Measurements from ENCODE around the gene MYBPC2.

The MYBPC2 gene

GRCh38 chr19:50500753-50501151, 68.1 kb downstream of the MYBPC2 start:
- DNase-seq (ENCODE audit: low read depth): no peak

- DNase-seq (ENCODE audit: low read depth): no peak
Observed at GRCh38 chr19:50501186-50501567, 68.5 kb downstream of the MYBPC2 start.

GRCh38 chr19:50501568-50502475, 69.1 kb downstream of the MYBPC2 start:
- no peak for DNase-seq (ENCODE audit: low read depth)

DNA sequence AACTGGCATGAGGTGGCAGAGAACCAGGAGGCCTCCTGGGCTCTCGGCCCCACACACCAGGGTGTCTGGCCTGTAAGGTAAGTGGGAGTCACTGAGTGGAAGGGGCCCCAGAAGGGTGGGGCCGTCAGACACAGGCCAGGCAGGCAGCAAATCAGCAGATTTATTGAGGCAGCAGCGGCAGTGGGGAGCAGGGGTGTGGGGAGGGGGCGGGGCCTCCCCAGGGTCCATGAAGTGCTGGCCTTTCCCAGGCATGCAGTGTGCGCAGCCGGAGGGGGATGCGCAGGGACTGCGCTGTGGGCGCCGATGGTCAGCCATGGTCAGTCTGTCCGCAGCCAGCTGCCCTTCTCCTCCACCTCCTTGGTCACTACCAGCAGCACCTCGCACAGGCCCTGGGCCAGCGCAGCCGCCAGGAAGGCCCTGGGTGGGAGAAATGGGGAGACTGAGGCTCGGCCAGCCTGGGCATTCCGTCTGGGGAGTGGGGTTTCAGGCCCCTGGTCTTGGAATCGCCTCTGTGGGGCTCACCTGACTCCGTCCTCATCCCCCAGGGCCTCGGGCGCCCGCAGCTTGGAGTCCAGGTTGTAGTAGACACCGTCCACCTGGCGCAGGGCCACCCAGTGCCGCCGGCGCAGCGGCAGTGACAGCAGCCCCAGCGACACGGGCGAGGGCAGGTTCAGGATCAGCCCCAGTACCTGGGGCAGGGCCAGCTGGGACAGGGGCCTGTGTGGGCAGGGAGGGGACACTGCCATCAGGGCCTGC, 73.3 kb downstream of the MYBPC2 start:
- no peak for DNase-seq (ENCODE audit: low read depth)

GRCh38 chr19:50506700-50507099, 74.0 kb downstream of the MYBPC2 start:
- DNase-seq (ENCODE audit: low read depth): no peak

DNA sequence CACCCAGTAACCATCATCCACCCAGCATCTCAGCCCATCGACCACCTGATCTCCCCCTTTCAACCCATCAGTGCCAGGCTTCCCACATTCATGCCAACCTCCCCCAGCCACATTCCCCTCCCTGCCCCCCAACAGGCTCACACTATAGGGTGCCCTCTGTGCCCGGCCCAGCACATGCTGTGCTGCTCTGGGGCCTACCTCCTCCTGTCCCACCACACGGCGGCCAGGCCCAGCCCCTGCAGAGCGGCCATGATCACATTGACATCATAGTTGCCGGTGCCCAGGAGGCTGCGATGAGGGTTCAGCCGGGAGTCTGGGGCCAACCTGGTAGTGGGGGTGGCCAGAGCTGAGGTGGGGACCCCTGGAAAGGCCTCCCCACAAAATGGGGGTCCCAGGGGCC, 74.7 kb downstream of the MYBPC2 start:
- no peak for DNase-seq (ENCODE audit: low read depth)

GRCh38 chr19:50508843-50509190, 76.1 kb downstream of the MYBPC2 start:
- no peak for DNase-seq (ENCODE audit: low read depth)

DNA sequence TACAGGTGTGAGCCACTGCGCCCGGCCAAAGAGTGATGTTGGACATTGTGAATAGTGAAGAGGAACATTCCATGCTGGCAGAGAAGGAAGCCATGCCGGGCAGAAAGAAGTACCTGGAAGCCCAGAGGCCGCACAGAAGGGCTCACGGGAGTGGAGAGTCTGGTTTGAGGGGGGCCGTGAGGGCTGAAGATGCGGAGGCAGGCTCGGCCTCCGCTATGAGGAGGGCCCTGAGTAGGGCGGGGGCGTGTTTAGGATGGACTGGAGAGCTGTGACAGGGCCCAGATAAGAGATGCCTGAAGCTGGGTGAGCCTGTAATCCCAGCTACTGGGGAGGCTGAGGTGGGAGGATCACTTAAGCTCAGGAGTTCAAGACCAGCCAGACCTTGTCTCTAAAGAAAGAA, 76.7 kb downstream of the MYBPC2 start:
- DNase-seq (ENCODE audit: low read depth): no peak

- no peak for DNase-seq (ENCODE audit: low read depth)
Observed at GRCh38 chr19:50510121-50510670, 77.5 kb downstream of the MYBPC2 start.

DNA sequence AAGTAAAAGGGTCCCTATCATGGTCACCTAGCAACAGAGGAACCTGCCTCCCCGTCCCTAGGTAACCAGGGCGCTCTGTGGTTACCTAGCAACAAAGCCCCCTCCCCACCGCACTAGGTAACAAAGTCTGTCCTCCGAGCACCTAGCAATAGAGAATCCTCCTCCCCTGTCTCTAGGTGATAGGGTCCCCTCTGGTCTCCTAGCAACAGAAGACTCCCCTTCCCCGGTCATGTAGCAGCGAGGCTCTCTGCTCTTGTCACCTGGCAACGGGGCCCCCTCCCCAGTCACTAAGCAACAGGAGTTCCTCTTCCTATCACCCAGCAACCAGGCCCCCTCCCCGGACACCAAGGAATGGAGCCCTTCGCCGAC, 78.0 kb downstream of the MYBPC2 start:
- no peak for DNase-seq (ENCODE audit: low read depth)

DNA sequence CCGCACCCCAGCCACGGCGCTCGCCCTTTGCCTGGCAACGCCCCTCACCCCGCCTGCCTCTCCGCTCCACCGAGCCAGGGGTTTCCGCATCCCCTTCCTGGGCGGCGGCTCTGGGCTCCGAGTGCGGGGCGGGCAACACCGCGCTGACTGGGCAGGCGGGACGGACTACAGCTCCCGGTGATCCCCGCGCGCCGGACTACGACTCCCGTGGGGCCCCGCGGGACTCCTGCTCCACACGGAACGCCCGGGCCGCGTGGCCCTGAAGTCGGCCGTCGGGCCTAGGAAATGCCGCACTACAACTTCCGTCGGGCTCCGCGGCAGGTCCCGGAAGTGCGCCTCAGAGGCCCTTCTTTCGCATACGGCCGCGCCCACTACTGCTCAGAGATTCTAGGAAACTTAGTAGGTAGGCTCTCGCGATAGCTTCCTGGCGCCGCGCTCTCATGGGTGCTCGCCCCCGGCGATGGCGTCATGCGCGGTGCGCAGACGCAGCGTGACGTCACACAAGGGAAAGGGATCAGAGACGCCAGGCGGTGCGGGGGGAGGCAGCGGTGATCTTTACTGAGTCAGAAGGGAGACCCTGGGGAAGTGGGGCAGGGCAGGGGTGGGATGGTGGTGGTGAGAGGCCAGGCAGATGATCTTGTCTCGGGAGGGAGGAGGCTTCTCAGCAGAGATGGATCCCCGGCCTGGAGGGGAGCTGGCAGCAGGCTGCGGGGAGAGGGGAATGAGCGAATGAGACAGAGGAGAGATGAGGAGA, 78.6 kb downstream of the MYBPC2 start, which contains the start of gene JOSD2:
Gene JOSD2, minus strand, starts transcription at position 123 of the 754 bp plus-strand sequence. CDS start 760 bp downstream, outside the sequence.
- peak; percentile 96 for DNase-seq (ENCODE audit: low read depth)

- no peak for DNase-seq (ENCODE audit: low read depth)
Observed at GRCh38 chr19:50512112-50512998, 79.7 kb downstream of the MYBPC2 start.

- no peak for DNase-seq (ENCODE audit: low read depth)
Observed at GRCh38 chr19:50512999-50513745, 80.5 kb downstream of the MYBPC2 start.

DNA sequence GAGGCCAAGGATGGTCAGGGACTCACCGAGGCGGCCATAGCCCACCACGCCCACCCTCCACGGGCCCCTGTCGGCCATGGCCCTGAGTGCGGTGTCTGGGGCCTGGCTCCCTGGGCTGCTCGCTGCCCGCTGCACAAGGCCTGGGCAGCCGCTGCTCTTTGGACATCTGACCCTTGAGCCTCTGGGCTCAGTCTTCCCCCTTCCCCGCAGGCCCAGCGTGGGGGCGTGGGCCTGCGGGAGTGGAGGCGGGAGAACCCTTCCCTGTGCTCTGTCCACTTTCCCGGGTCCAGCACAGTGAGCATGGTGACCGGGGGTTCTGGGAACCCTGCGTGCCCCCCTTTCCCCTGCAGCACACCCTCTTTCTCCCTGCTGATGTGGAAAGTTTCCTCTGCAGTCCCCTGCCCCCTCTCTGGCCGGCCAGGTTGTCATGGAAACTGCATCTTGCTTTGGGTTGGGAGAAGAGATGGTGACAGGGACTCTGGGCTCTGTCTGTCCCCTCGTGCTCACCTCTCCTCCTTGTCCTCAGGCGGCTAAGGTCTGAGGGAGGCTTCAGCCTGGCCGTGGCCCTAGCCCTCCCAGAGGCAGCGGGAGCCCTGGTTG, 81.2 kb downstream of the MYBPC2 start, which contains the start of gene ASPDH:
Gene ASPDH, minus strand, starts transcription at position 168 of the 600 bp plus-strand sequence. Its CDS starts 90 bp downstream, at position 78.
- no peak for DNase-seq (ENCODE audit: low read depth)

GRCh38 chr19:50514346-50515167, 81.9 kb downstream of the MYBPC2 start:
- no peak for DNase-seq (ENCODE audit: low read depth)

DNA sequence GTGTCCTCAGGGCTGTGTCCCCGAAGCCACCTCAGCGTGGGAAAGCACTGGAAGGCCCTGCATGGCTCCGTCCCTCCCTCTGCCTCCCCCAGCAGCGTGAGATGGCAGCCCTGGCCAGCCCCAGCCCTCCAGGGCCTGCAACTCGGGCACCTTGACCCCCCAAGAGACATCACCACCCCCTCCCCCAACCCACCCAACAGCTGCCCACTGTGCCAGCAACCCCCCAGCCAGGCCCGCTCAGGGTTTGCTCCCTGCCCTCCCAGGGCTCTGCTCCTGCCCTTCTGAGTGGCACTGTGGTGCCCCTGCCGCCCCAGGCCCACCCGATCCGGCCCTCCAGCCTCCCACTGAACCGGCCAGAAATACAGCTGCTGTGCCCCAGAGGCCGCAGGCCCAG, 82.5 kb downstream of the MYBPC2 start:
- no peak for DNase-seq (ENCODE audit: low read depth)

All from HS-27A (cell line).